Mucosa of rectum (tissue), 2 donors: ENCODE results near the gene TPM2.

ENCODE experiments used
- H3K27ac ChIP-seq, 2 donors: one replicate each; pipeline ENCODE4 v1.7.0; 2013; ENCODE audit warnings: inconsistent platforms in 2 of 2, low read depth in 2 of 2, low read length in 2 of 2
- H3K27me3 ChIP-seq, 2 donors: one replicate each; pipeline ENCODE4 v1.7.0; 2013; ENCODE audit warnings: low read length in 2 of 2; ENCODE audit not compliant: control insufficient read depth in 2 of 2, insufficient read depth in 2 of 2
- H3K36me3 ChIP-seq, 2 donors: one replicate each; pipeline ENCODE4 v1.7.0; 2013; ENCODE audit warnings: low read length in 2 of 2; ENCODE audit not compliant: control insufficient read depth in 2 of 2, insufficient read depth in 2 of 2
- H3K4me1 ChIP-seq, 2 donors: one replicate each; pipeline ENCODE4 v1.7.0; 2013; ENCODE audit warnings: low read length in 2 of 2, mild to moderate bottlenecking in 1 of 2; ENCODE audit not compliant: control insufficient read depth in 2 of 2, insufficient read depth in 2 of 2
- H3K4me3 ChIP-seq, 2 donors: one replicate each; pipeline ENCODE4 v1.7.0; 2013; ENCODE audit warnings: low read length in 2 of 2
- H3K9ac ChIP-seq, 2 donors: one replicate each; pipeline ENCODE4 v1.7.0; 2013; ENCODE audit warnings: low read length in 2 of 2, low read depth in 1 of 2, mild to moderate bottlenecking in 1 of 2
- H3K9me3 ChIP-seq, 2 donors: one replicate each; pipeline ENCODE4 v1.7.0; 2013; ENCODE audit warnings: low read length in 2 of 2; ENCODE audit not compliant: control insufficient read depth in 2 of 2
- donor health status: healthy.
- donor health status: Normal muscosa, but diverticular disease.

The TPM2 gene

DNA sequence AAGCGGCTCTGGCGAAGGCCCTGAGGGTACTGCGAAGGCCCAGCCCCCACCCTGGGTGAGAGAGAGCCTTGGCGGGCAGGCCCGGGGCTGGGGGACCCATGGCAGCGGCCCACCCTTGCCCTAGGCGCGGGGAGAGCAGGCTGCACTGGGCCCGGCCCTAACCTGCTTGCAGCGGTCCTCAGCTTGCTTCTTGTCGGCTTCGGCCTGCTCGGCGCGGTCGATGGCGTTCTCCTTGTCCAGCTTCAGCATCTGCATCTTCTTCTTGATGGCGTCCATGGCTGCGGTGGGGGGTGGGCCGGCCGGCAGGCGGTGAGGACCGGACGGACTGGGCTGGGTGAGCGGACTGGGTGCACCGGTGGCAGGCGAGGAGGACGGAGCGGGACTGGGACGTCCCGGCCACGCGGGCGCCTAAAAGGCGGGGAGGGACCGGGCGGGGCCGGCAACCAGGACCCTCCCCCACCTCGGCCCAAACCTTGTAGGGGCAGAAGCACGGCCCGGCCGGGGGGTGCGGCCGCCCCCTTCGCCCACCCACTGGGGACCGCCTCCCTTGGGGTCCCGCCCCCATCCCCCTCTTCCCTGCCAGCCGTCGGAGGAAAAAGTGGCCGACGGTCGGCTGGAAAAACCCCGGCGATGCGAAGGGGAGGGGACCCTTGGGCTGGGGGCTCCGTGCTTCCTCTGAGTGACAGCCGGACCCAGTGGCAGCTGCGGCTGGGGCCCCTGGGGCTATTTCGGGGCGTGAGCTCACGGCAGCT, at the start of gene TPM2:
Gene TPM2, minus strand, starts transcription at position 384 of the 752 bp plus-strand sequence. Its CDS starts 108 bp downstream, at position 276.
- H3K27ac ChIP-seq, result peak within 1 kb of the TSS; percentile 82 to 86
- no peaks in the 10 kb centered on the region for H3K9me3 ChIP-seq
- no peaks in the 10 kb centered on the region for H3K36me3 ChIP-seq
- peaks cover 6 to 8% of the 10 kb centered on the region in 2 donors for H3K4me1 ChIP-seq
- H3K27me3 ChIP-seq, result no peaks in the 10 kb centered on the region
- H3K9ac ChIP-seq, result peak within 1 kb of the TSS; percentile 64 to 77
- peak within 1 kb of the TSS; percentile 67 to 77 for H3K4me3 ChIP-seq

DNA sequence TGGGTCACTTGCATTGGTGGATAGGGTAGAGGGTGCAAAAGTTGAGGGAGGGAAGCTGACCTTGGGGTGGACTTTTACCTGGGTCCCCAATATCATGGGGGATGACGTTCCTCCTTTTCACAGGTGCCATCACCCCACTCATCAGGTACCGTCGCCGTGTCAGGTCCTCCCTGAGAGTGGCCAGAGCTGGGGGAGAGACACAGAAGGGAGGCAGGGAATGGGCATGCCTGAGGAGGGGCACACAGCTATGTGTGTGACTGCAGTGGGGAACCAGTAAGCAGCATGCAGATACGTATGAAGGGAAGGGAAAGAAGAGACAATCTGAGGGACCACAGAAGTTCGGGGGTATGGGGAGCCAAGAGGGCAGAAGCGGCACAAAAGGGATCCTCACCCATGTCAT, 49.2 kb upstream of the TPM2 start:
- no peak overlapping the region for H3K27ac ChIP-seq
- no peak overlapping the region for H3K9ac ChIP-seq
- no peaks in the 10 kb centered on the region for H3K27me3 ChIP-seq
- H3K4me3 ChIP-seq, result no peak overlapping the region
- H3K9me3 ChIP-seq, result no peaks in the 10 kb centered on the region
- H3K4me1 ChIP-seq, result peaks cover 6 to 10% of the 10 kb centered on the region in 2 donors
- peaks cover 85 to 92% of the 10 kb centered on the region in 2 donors for H3K36me3 ChIP-seq

DNA sequence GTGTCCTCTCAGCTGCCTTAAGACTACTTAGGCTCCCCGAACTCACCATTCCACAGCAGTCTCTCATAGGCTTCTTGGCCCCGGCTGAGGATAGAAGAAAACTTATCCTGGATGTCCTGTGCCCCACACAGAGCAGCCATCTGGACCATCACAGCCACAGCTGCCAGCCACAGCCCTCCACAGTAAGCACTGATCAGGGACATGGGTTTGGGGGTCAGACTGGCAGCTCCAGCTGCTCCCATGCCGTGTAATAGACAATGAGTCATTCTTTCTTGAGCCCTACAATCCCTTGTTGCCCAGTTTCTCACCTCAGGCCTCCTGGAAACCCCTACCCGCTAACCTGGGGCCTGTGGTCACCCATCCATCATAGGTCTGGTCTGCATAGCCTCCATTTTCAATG, 48.5 kb upstream of the TPM2 start:
- Histone ChIP-seq H3K27me3 (no peaks in the 10 kb centered on the region), H3K9ac (no peak overlapping the region), H3K4me1 (peaks cover 14 to 18% of the 10 kb centered on the region in 2 donors), H3K36me3 (peaks cover 78 to 85% of the 10 kb centered on the region in 2 donors), H3K9me3 (no peaks in the 10 kb centered on the region), H3K4me3 (no peak overlapping the region), H3K27ac (no peak overlapping the region)

DNA sequence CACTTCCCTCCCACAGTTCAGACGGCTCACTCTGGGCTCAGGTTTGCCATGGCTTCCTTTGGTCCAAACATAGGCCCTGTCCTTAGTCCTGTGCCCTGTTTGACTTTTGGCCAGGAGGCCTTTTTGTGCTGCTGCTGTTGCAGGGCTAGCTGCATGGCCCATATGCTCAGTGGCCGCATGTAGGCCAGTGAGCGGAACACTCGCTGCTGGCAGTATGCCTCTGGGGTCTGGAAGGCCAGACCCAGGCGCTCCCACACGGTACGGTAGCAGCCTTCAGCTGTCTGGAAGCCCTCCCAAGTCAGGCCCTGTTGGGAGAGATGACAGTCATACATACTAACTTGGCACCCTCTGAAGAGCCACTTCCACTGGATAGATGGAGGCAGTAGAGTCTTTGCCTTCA, 47.4 kb upstream of the TPM2 start:
- H3K27me3 ChIP-seq, result no peaks in the 10 kb centered on the region
- no peak overlapping the region for H3K27ac ChIP-seq

DNA sequence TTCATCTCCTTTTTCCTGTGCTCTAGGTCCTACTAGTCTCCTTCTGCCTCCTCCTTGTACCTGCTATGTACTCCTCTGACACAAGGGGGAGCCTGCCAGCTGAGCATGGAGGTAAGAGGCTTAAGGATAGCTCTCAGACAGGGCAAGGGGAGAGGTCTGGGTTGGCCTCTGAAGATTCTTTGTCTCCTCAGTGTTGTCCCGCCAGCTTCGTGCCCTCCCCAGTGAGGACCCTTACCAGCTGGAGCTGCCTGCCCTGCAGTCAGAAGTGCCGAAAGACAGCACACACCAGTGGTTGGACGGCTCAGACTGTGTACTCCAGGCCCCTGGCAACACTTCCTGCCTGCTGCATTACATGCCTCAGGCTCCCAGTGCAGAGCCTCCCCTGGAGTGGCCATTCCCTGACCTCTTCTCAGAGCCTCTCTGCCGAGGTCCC, 46.5 kb upstream of the TPM2 start:
- Histone ChIP-seq H3K36me3 (peaks cover 61 to 66% of the 10 kb centered on the region in 2 donors), H3K9me3 (no peaks in the 10 kb centered on the region), H3K27ac (peak overlapping the region; percentile 37 to 43), H3K4me1 (peaks cover 20 to 24% of the 10 kb centered on the region in 2 donors), H3K4me3 (no peak overlapping the region), H3K27me3 (no peaks in the 10 kb centered on the region), H3K9ac (no peak overlapping the region)

More for the DNA sequence above, 47.4 kb upstream of the TPM2 start:
- no peak overlapping the region for H3K4me3 ChIP-seq
- H3K4me1 ChIP-seq, result peaks cover 20 to 22% of the 10 kb centered on the region in 2 donors
- peaks cover 69 to 74% of the 10 kb centered on the region in 2 donors for H3K36me3 ChIP-seq
- no peak overlapping the region for H3K9ac ChIP-seq
- no peaks in the 10 kb centered on the region for H3K9me3 ChIP-seq

DNA sequence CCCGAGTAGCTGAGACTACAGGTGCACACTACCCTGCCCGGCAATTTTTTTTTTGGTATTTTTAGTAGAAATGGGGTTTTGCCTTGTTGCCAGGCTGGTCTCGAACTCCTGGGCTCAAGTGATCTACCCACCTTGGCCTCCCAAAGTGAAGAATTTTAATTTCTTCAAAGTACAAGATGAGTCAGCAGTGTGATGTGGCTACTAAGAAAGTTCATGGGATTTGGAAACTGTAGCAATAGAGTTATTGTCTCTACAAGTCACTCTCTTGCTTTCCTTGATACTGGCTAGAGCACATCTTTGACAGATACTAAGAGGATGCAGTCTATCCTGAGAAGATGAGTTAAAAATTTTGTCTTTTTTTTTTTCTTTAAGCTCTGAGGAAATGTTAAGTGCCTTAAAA, 44.4 kb upstream of the TPM2 start:
- H3K9ac ChIP-seq, result peak overlapping the region in 1 of 2 donors; percentile 88
- H3K9me3 ChIP-seq, result no peaks in the 10 kb centered on the region
- no peak overlapping the region for H3K27ac ChIP-seq
- peaks cover 43 to 46% of the 10 kb centered on the region in 2 donors for H3K36me3 ChIP-seq
- peaks cover 39 to 45% of the 10 kb centered on the region in 2 donors for H3K4me1 ChIP-seq
- H3K27me3 ChIP-seq, result no peaks in the 10 kb centered on the region
- H3K4me3 ChIP-seq, result no peak overlapping the region

DNA sequence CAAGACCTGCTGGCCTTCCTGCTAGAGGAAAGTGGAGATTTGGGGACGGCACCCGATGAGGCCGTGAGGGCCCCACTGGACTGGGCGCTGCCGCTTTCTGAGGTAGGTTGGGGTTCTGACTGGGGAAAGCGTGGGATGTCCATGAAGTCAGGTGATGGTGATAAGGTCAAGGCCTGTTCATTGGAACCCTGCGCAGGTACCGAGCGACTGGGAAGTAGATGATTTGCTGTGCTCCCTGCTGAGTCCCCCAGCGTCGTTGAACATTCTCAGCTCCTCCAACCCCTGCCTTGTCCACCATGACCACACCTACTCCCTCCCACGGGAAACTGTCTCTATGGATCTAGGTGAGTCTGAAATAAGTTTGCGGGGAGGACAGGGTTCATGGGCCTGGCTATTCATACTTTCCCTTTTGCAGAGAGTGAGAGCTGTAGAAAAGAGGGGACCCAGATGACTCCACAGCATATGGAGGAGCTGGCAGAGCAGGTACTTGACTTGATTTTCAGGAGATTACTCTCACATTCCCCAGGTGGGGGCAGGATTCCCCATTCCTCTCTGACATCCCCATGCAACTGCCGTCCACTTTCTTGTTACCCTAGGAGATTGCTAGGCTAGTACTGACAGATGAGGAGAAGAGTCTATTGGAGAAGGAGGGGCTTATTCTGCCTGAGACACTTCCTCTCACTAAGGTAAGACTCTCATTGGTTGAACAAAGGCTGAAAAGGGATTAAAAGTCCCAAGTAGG, 43.2 kb upstream of the TPM2 start:
- Histone ChIP-seq H3K36me3 (peaks cover 32 to 34% of the 10 kb centered on the region in 2 donors), H3K27me3 (no peaks in the 10 kb centered on the region), H3K27ac (peak overlapping the region; percentile 98), H3K4me3 (peak overlapping the region; percentile 89 to 94), H3K9me3 (no peaks in the 10 kb centered on the region), H3K9ac (peak overlapping the region; percentile 88 to 97), H3K4me1 (peaks cover 49 to 56% of the 10 kb centered on the region in 2 donors)

DNA sequence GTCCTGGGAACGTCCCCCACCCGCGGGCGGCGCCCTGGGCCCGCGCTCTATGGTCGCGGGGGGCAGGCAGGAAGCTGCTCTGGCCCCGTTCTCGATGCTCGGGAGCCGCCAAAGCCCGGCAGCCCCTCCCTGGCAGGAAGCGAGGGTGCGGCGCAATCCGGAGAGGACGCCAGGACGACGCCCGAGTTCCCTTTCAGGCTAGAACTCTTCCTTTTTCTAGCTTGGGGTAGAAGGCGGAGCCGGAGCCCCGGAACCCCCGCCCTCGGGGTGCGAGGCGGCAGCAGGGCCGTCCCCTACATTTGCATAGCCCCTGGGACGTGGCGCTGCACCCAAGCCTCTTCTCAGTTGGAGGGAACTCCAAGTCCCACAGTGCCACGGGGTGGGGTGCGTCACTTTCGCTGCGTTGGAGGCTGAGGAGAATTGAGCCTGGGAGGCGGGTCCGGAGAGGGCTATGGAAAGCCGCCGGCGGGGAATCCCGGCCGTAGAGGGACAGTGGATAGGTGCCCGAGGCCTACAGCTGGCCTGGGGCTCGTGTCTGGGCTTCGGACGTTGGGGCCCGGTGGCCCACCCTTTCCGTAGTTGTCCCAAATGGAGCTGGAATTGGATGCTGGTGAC, 42.6 kb upstream of the TPM2 start, which contains the start of the genes CREB3 and TLN1:
Gene CREB3, plus strand, starts transcription at position 482 of the 615 bp plus-strand sequence. Its CDS starts 107 bp downstream, at position 589.
Gene TLN1, minus strand, starts transcription at position 11 of the 615 bp plus-strand sequence. CDS start 6,501 bp downstream, outside the sequence.
- H3K4me3 ChIP-seq, result peak within 1 kb of the TSS; percentile 89 to 94

DNA sequence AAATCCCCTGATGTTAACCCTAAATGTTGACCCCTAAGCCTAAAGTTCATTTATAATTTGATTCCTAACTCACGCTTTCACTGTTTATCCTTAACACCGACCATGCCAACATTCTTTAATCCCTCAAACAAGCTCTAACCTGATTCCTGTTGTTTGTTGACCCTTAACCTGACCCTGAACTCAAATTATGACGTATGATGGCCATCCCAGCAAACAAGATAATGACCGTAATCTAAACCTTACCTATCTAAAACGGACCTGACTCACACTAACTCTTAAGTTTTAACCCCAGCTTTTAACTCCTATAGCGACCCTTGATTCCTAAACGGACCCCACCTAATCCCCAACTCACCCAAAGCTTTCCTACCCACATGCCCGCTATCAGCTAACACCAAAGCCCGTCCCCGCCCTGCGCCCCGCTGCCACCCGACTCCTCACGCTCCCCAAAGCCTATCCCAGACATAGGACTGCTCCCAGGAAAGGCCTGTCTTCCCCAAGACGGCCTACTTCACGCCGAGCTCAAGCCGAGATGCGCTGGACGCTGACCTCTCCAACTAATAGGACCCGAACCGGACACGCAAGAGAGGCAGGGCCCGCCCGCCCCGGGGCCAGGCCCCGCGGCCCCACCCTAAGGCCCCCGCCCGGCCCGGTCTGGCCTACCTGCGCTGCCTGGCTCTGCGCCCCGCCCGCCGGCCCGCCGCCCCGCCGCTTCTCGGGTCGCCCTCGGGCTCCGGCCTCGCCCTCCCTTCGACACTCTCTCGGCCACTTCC, 41.9 kb upstream of the TPM2 start:
- Histone ChIP-seq H3K27ac (peak overlapping the region; percentile 98), H3K9ac (peak overlapping the region; percentile 88 to 98), H3K36me3 (peaks cover 18 to 21% of the 10 kb centered on the region in 2 donors), H3K4me3 (peak overlapping the region; percentile 89 to 94), H3K4me1 (peaks cover 55 to 69% of the 10 kb centered on the region in 2 donors), H3K9me3 (no peaks in the 10 kb centered on the region), H3K27me3 (no peaks in the 10 kb centered on the region)

More for the DNA sequence above, 42.6 kb upstream of the TPM2 start, which contains the start of the genes CREB3 and TLN1:
- H3K36me3 ChIP-seq, result peaks cover 25 to 28% of the 10 kb centered on the region in 2 donors
- peak within 1 kb of the TSS; percentile 88 to 98 for H3K9ac ChIP-seq
- H3K27ac ChIP-seq, result peak within 1 kb of the TSS; percentile 98
- no peaks in the 10 kb centered on the region for H3K27me3 ChIP-seq
- H3K4me1 ChIP-seq, result peaks cover 54 to 62% of the 10 kb centered on the region in 2 donors
- no peaks in the 10 kb centered on the region for H3K9me3 ChIP-seq
